Measurements from ENCODE around the gene LINS1. TPM values are rescaled to one million over a fixed set of nuclear protein-coding genes. Genes with fewer than 3 reads are reported as not detected.

The LINS1 gene
- total and polyA plus RNA-seq, 2 of the 8 experiments (the other 6 are each of a cell fraction or from before 2014, with no cell fraction given) = 4.2 to 8.1 TPM

GRCh38 chr15:100614918-100615317 lies 12.9 kb upstream of the LINS1 start (continued):
- TF ChIP-seq EP300 (IDR thresholded peaks at IDR 0.05; ENCODE audit: borderline replicate concordance in 1 of 2, low read depth in 2 of 2, low read length in 2 of 2) (no peak), TCF12 (IDR thresholded peaks at IDR 0.05; ENCODE audit: low read depth, low read length) (no peak)

Data from H1 (cell line).